ENCODE measurements around the gene STXBP4.

The STXBP4 gene

GRCh38 chr17:55157165-55157564, 188.6 kb downstream of the STXBP4 start:
- DNase-seq (ENCODE audit: low spot score in 2 of 2) = no peak
- Mint-ChIP-seq H3K27ac (ENCODE audit: low read depth) (no peak overlapping the region), H3K4me3 (no peak overlapping the region), H3K4me1 (peaks cover 2% of the 10 kb centered on the region), H3K36me3 (ENCODE audit: insufficient read depth) (peaks cover 4% of the 10 kb centered on the region), H3K27me3 (no peaks in the 10 kb centered on the region), H3K9me3 (no peaks in the 10 kb centered on the region)
- no peak for ATAC-seq (replicated peaks; ENCODE audit: extremely low read depth, poor library complexity, severe bottlenecking)

- Mint-ChIP-seq H3K36me3 (ENCODE audit: insufficient read depth) (peaks cover 2% of the 10 kb centered on the region), H3K9me3 (no peaks in the 10 kb centered on the region), H3K27ac (ENCODE audit: low read depth) (no peak overlapping the region), H3K4me3 (no peak overlapping the region), H3K27me3 (no peaks in the 10 kb centered on the region), H3K4me1 (peaks cover 5% of the 10 kb centered on the region)
- no peak for ATAC-seq (replicated peaks; ENCODE audit: extremely low read depth, poor library complexity, severe bottlenecking)
- DNase-seq (ENCODE audit: low spot score in 2 of 2) = no peak
These were observed 189.9 kb downstream of the STXBP4 start for GRCh38 chr17:55158439-55158838.

DNA sequence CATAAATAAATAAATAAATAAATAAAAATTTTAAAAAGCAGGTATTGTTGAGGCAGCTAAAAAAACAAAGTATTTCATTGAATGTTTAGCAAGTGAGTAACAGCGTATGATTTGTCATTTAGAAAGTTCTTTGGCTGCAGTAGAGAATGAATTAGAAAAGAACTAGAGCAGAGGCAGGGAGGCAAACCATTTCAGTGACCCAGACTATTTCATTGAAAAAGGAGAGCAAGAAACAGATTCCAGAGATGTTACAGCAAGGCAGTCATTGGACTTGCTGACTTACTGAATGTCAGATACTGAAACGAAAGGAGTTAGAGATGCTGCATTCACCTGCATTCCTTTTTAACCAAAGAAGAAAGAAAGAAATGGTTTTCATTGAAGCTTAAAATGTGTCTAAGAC, 190.7 kb downstream of the STXBP4 start:
- Mint-ChIP-seq H3K9me3 (no peaks in the 10 kb centered on the region), H3K4me1 (peaks cover 5% of the 10 kb centered on the region), H3K27ac (ENCODE audit: low read depth) (no peak overlapping the region), H3K4me3 (no peak overlapping the region), H3K36me3 (ENCODE audit: insufficient read depth) (peaks cover 2% of the 10 kb centered on the region), H3K27me3 (no peaks in the 10 kb centered on the region)
- DNase-seq (ENCODE audit: low spot score in 2 of 2) = no peak
- no peak for ATAC-seq (replicated peaks; ENCODE audit: extremely low read depth, poor library complexity, severe bottlenecking)

DNA sequence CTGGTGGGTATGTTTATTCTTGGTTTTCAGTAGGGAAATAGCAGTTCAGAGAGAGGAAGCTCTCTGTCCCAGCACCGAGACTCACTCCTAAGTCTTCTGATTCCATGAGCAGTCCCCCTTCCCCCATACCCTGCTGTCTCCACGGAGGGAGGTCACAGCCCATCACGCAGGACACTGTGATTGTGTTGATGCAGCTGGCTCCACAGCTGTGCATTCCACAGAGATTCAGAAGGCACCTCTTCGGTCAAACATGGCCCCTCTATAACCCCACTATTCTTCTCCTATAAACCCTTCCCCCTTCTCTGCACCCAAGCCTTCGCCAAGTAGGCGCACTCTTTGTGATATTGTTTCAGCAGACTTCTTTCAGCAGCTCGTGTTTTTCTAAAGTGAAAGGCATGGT, 191.9 kb downstream of the STXBP4 start:
- no peaks in the 10 kb centered on the region for H3K9me3 Mint-ChIP-seq
- no peak overlapping the region for H3K27ac Mint-ChIP-seq (ENCODE audit: low read depth)
- H3K4me1 Mint-ChIP-seq = peaks cover 5% of the 10 kb centered on the region
- H3K4me3 Mint-ChIP-seq = no peak overlapping the region
- no peaks in the 10 kb centered on the region for H3K27me3 Mint-ChIP-seq
- DNase-seq (ENCODE audit: low spot score in 2 of 2) (no peak), ATAC-seq (replicated peaks; ENCODE audit: extremely low read depth, poor library complexity, severe bottlenecking) (no peak)
- peaks cover 2% of the 10 kb centered on the region for H3K36me3 Mint-ChIP-seq (ENCODE audit: insufficient read depth)

- H3K4me1 Mint-ChIP-seq = peaks cover 5% of the 10 kb centered on the region
- DNase-seq (ENCODE audit: low spot score in 2 of 2) (no peak), ATAC-seq (replicated peaks; ENCODE audit: extremely low read depth, poor library complexity, severe bottlenecking) (no peak)
- H3K27ac Mint-ChIP-seq (ENCODE audit: low read depth) = no peak overlapping the region
- no peaks in the 10 kb centered on the region for H3K27me3 Mint-ChIP-seq
- H3K36me3 Mint-ChIP-seq (ENCODE audit: insufficient read depth) = peaks cover 2% of the 10 kb centered on the region
- no peaks in the 10 kb centered on the region for H3K9me3 Mint-ChIP-seq
- H3K4me3 Mint-ChIP-seq = no peak overlapping the region
These were observed 193.5 kb downstream of the STXBP4 start for GRCh38 chr17:55161935-55162555.

GRCh38 chr17:55162556-55162946, 194.0 kb downstream of the STXBP4 start:
- Mint-ChIP-seq H3K27me3 (no peaks in the 10 kb centered on the region), H3K36me3 (ENCODE audit: insufficient read depth) (peaks cover 2% of the 10 kb centered on the region), H3K27ac (ENCODE audit: low read depth) (no peak overlapping the region), H3K4me3 (no peak overlapping the region), H3K4me1 (peaks cover 5% of the 10 kb centered on the region), H3K9me3 (no peaks in the 10 kb centered on the region)
- no peak for DNase-seq (ENCODE audit: low spot score in 2 of 2)
- no peak for ATAC-seq (replicated peaks; ENCODE audit: extremely low read depth, poor library complexity, severe bottlenecking)

DNA sequence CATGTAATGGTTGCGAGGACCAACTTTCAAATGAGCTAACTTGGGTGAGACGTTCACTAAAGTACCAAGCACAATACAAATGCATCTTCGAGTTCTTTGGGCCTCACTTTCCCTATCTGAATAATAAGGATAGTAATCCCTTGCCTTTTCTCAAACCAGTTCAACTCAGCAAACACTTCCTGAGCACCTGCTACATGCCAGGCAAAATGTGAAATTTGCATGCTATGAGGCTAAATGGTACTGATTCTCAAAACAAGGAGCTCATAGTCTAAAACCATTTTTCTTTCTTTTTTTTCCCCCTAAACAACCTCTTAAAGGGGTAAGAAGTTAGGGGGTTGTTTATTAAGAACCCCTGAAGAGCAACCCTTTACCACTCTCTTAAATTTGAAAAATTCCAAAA, 194.8 kb downstream of the STXBP4 start:
- no peak for ATAC-seq (replicated peaks; ENCODE audit: extremely low read depth, poor library complexity, severe bottlenecking)
- peaks cover 5% of the 10 kb centered on the region for H3K4me1 Mint-ChIP-seq
- peaks cover 2% of the 10 kb centered on the region for H3K36me3 Mint-ChIP-seq (ENCODE audit: insufficient read depth)

DNA sequence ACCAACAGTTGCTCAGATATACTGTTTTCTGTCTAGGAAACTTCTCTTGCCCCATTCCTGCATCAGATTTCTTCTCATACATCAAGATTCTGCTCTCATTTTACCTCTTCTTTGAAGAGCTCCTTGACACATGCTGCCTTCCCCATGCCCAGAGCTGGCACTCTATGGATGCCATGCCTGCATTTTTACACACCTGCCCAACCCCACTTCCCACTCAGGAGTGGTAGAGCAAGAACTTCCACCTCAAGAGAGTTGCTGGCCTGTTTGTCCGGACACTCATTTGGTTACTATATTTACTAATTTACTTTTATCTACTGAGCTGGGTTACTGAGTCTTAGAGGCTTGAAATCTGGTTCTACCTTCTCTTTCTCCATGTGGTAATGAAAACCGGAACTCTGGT, 197.9 kb downstream of the STXBP4 start:
- H3K4me1 Mint-ChIP-seq = peaks cover 5% of the 10 kb centered on the region
- no peaks in the 10 kb centered on the region for H3K9me3 Mint-ChIP-seq
- ATAC-seq (replicated peaks; ENCODE audit: extremely low read depth, poor library complexity, severe bottlenecking) (no peak), DNase-seq (ENCODE audit: low spot score in 2 of 2) (no peak)
- no peaks in the 10 kb centered on the region for H3K27me3 Mint-ChIP-seq
- H3K36me3 Mint-ChIP-seq (ENCODE audit: insufficient read depth) = no peaks in the 10 kb centered on the region
- no peak overlapping the region for H3K27ac Mint-ChIP-seq (ENCODE audit: low read depth)
- no peak overlapping the region for H3K4me3 Mint-ChIP-seq

More for the DNA sequence above, 194.8 kb downstream of the STXBP4 start:
- no peaks in the 10 kb centered on the region for H3K27me3 Mint-ChIP-seq
- no peaks in the 10 kb centered on the region for H3K9me3 Mint-ChIP-seq
- no peak overlapping the region for H3K4me3 Mint-ChIP-seq
- no peak overlapping the region for H3K27ac Mint-ChIP-seq (ENCODE audit: low read depth)
- DNase-seq (ENCODE audit: low spot score in 2 of 2) = no peak

GRCh38 chr17:55167024-55167725, 198.6 kb downstream of the STXBP4 start:
- Mint-ChIP-seq H3K27ac (ENCODE audit: low read depth) (no peak overlapping the region), H3K27me3 (no peaks in the 10 kb centered on the region), H3K36me3 (ENCODE audit: insufficient read depth) (no peaks in the 10 kb centered on the region), H3K4me3 (no peak overlapping the region), H3K4me1 (peaks cover 3% of the 10 kb centered on the region), H3K9me3 (no peaks in the 10 kb centered on the region)
- ATAC-seq (replicated peaks; ENCODE audit: extremely low read depth, poor library complexity, severe bottlenecking) (no peak), DNase-seq (ENCODE audit: low spot score in 2 of 2) (no peak)

- Mint-ChIP-seq H3K4me3 (no peak overlapping the region), H3K27me3 (no peaks in the 10 kb centered on the region), H3K4me1 (no peaks in the 10 kb centered on the region), H3K36me3 (ENCODE audit: insufficient read depth) (no peaks in the 10 kb centered on the region), H3K9me3 (no peaks in the 10 kb centered on the region), H3K27ac (ENCODE audit: low read depth) (no peak overlapping the region)
- no peak for ATAC-seq (replicated peaks; ENCODE audit: extremely low read depth, poor library complexity, severe bottlenecking)
- DNase-seq (ENCODE audit: low spot score in 2 of 2) = no peak
These were observed 200.6 kb downstream of the STXBP4 start for GRCh38 chr17:55168958-55169687.

- Mint-ChIP-seq H3K27me3 (no peaks in the 10 kb centered on the region), H3K27ac (ENCODE audit: low read depth) (no peak overlapping the region), H3K9me3 (peaks cover 4% of the 10 kb centered on the region), H3K36me3 (ENCODE audit: insufficient read depth) (no peaks in the 10 kb centered on the region), H3K4me3 (no peak overlapping the region), H3K4me1 (no peaks in the 10 kb centered on the region)
- DNase-seq (ENCODE audit: low spot score in 2 of 2) = no peak
- no peak for ATAC-seq (replicated peaks; ENCODE audit: extremely low read depth, poor library complexity, severe bottlenecking)
These were observed 203.2 kb downstream of the STXBP4 start for GRCh38 chr17:55171634-55172328.

DNA sequence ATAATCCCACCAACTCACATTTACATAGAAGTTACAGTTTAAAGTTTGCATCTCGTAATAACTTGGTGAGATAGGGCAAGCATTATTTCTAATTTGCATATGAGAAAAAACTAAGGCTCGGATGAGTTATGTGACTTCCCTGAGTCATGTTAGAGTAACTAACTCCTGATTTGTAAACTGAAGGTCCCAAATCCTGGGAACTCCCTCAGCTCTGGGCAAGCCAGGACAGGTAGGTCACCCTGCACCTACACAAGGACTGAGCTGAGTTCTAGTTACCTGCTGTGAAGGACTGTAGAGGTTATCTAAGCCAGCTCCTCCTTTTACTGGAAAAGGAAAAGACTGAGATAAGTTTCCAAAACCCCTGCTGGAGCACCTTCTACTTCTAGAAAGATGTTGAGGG, 204.0 kb downstream of the STXBP4 start:
- Mint-ChIP-seq H3K27me3 (no peaks in the 10 kb centered on the region), H3K4me3 (no peak overlapping the region), H3K27ac (ENCODE audit: low read depth) (no peak overlapping the region), H3K9me3 (peaks cover 4% of the 10 kb centered on the region), H3K4me1 (no peaks in the 10 kb centered on the region), H3K36me3 (ENCODE audit: insufficient read depth) (no peaks in the 10 kb centered on the region)
- DNase-seq (ENCODE audit: low spot score in 2 of 2) (no peak), ATAC-seq (replicated peaks; ENCODE audit: extremely low read depth, poor library complexity, severe bottlenecking) (no peak)
